Type B pancreatic cell (in vitro differentiated cells): Measurements from ENCODE around the gene MSH5. TPM values are rescaled to one million over a fixed set of nuclear protein-coding genes. Genes with fewer than 3 reads are reported as not detected.
A peak's percentile ranks its signal among the peaks of the same experiment; 100 is the strongest.

ENCODE experiments used
- DNase-seq: peaks from one replicate; pipeline ENCODE4 v3.0.0; 2021; ENCODE audit warnings: mixed read lengths; ENCODE audit not compliant: unreplicated experiment; ENCODE audit errors: extremely low spot score
- H3K27ac Mint-ChIP-seq: 2 replicates; pipeline ENCODE4 v1.8.0; 2021; ENCODE audit warnings: mild to moderate bottlenecking, mixed read lengths
- H3K27me3 Mint-ChIP-seq: 2 replicates; pipeline ENCODE4 v1.8.0; 2021; ENCODE audit warnings: mixed read lengths
- H3K36me3 Mint-ChIP-seq: 2 replicates; pipeline ENCODE4 v1.8.0; 2021; ENCODE audit warnings: mixed read lengths
- H3K4me1 Mint-ChIP-seq: one replicate; pipeline ENCODE4 v1.8.0; 2021; ENCODE audit warnings: mixed read lengths; ENCODE audit not compliant: unreplicated experiment
- H3K4me3 Mint-ChIP-seq: 2 replicates; pipeline ENCODE4 v1.8.0; 2021; ENCODE audit warnings: mild to moderate bottlenecking, mixed read lengths
- H3K9me3 Mint-ChIP-seq: 2 replicates; pipeline ENCODE4 v1.8.0; 2021; ENCODE audit warnings: mixed read lengths
- CTCF ChIP-seq: fragments of 200-600 bp; sonication (generic); conservative IDR thresholded peaks from 2 replicates; pipeline ENCODE4 v1.5.0; 2021; ENCODE audit warnings: antibody characterized with exemption, mild to moderate bottlenecking
- total RNA-seq: library from RNA; stranded (reverse); gene quantifications from 2 replicates; pipeline ENCODE4 v1.2.1, GENCODE V29; 2021; ENCODE audit warnings: low replicate concordance

The MSH5 gene
- total RNA-seq, 1 donor from 2014 or later = 46.7 TPM

- peak overlapping the region; percentile 97 for H3K27ac Mint-ChIP-seq
- no peaks in the 10 kb centered on the region for H3K27me3 Mint-ChIP-seq
- no peaks in the 10 kb centered on the region for H3K9me3 Mint-ChIP-seq
- H3K4me1 Mint-ChIP-seq = peaks cover 14% of the 10 kb centered on the region
- H3K36me3 Mint-ChIP-seq = peaks cover 11% of the 10 kb centered on the region
- peak overlapping the region; percentile 91 for H3K4me3 Mint-ChIP-seq
- DNase-seq = no peak
- no peak for TF ChIP-seq CTCF
Observed at GRCh38 chr6:31702405-31702818, 37.4 kb upstream of the MSH5 start.

DNA sequence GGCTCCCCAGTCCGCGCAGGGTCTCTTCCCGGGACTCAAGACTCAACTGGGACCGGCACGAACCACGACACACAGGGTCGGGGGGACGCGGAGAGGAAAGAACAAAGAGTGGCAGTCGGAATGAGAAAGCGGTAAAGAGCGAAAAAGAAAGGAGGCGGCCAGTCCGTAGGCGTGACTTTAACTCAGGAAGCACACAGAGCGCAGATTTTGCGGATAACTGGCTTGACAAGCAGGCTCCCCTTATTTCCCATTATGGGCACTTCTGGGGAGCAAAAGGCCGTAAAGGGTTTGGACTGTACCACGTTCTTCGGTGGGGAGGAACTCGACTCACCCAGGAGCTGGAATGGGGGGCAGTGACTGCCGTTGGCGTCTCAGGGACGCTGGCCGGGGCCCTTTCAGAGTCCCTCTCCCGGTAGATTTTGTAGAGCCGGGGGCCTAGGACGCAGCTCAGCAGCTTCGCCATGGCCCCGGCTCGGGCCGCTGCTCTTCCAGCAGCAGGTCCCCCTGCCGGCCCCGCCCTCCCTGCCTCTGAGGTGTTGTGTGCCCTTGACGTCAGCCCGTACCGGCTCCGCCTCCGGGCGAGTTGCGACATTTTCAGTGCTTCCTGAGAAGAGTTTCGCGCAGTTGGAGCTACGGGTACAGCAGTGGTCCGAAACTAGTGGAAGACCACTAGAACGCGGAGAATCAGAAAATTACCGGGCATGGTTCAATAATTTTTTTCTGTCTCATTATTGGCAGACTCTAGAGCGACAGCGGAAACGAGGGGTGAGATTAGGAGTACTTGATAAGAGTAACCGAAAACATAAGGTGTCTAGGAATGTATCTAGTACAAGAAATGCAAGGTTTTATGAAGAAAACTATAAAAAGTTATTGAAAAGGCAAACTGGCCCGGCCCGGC lies 36.7 kb upstream of the MSH5 start, which contains the start of gene ABHD16A:
TSS of gene ABHD16A (minus strand) at position 506 of the 898 bp plus-strand sequence. CDS start at position 463, 43 bp downstream.
- Mint-ChIP-seq H3K9me3 (no peaks in the 10 kb centered on the region), H3K27me3 (no peaks in the 10 kb centered on the region), H3K36me3 (peaks cover 4% of the 10 kb centered on the region), H3K4me1 (peaks cover 14% of the 10 kb centered on the region), H3K4me3 (peak within 1 kb of the TSS; percentile 91), H3K27ac (peak within 1 kb of the TSS; percentile 97)
- peak; percentile 98 for DNase-seq
- peak; percentile 32 for TF ChIP-seq CTCF

DNA sequence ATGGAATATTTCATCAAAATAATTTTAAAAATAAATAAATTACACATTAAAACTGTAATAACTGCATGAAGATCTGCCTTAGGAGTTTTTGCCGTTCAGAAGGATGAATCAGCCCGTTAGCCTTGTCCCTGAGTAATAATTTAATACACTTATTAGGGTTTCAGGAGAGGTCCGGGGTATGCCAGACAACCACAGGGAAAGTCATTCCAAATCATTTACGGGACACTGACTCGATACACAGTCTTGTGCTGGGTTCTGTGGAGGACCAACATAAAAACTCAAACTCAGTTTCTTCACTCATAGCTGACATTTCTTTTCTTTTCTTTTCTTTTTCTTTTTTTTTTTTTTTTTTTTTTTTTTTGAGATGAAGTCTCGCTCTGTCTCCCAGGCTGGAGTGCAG lies 33.9 kb upstream of the MSH5 start:
- Mint-ChIP-seq H3K36me3 (peaks cover 3% of the 10 kb centered on the region), H3K9me3 (no peaks in the 10 kb centered on the region), H3K4me3 (no peak overlapping the region), H3K27me3 (no peaks in the 10 kb centered on the region), H3K27ac (no peak overlapping the region), H3K4me1 (peaks cover 18% of the 10 kb centered on the region)
- no peak for DNase-seq
- no peak for TF ChIP-seq CTCF

- Mint-ChIP-seq H3K9me3 (no peaks in the 10 kb centered on the region), H3K4me3 (no peak within 1 kb of the TSS), H3K27me3 (no peaks in the 10 kb centered on the region), H3K4me1 (peaks cover 11% of the 10 kb centered on the region), H3K27ac (no peak within 1 kb of the TSS), H3K36me3 (no peaks in the 10 kb centered on the region)
- DNase-seq = no peak
- TF ChIP-seq CTCF = no peak
Observed at GRCh38 chr6:31706599-31706998, 33.2 kb upstream of the MSH5 start, which contains the start of gene LY6G6F. LY6G6F (plus strand) TSS chr6:31706866; CDS start chr6:31706907, 41 bp downstream.

GRCh38 chr6:31707701-31708100 lies 32.1 kb upstream of the MSH5 start:
- no peak for DNase-seq
- Mint-ChIP-seq H3K27ac (no peak overlapping the region), H3K9me3 (no peaks in the 10 kb centered on the region), H3K4me3 (no peak overlapping the region), H3K36me3 (no peaks in the 10 kb centered on the region), H3K27me3 (no peaks in the 10 kb centered on the region), H3K4me1 (peaks cover 16% of the 10 kb centered on the region)
- no peak for TF ChIP-seq CTCF
